Mucosa of stomach (tissue), 1 donor: ENCODE results near the gene RIMKLA.

Experiments used
- H3K27me3 ChIP-seq: one replicate; pipeline ENCODE4 v1.7.0; 2013; ENCODE audit warnings: mild to moderate bottlenecking, low read length; ENCODE audit not compliant: control insufficient read depth, insufficient read depth
- H3K36me3 ChIP-seq: one replicate; pipeline ENCODE4 v1.7.0; 2013; ENCODE audit warnings: low read length; ENCODE audit not compliant: control insufficient read depth, insufficient read depth
- H3K4me1 ChIP-seq: one replicate; pipeline ENCODE4 v1.7.0; 2013; ENCODE audit warnings: mild to moderate bottlenecking, low read length; ENCODE audit not compliant: control insufficient read depth, insufficient read depth
- H3K4me3 ChIP-seq: one replicate; pipeline ENCODE4 v1.7.0; 2013; ENCODE audit warnings: low read length
- H3K9ac ChIP-seq: one replicate; pipeline ENCODE4 v1.7.0; 2013; ENCODE audit warnings: mild to moderate bottlenecking, low read length, moderate library complexity
- H3K9me3 ChIP-seq: one replicate; pipeline ENCODE4 v1.7.0; 2013; ENCODE audit warnings: mild to moderate bottlenecking, low read length, moderate library complexity; ENCODE audit not compliant: control insufficient read depth
- donor health status: Pancreatic carcinoma.

Gene RIMKLA

DNA sequence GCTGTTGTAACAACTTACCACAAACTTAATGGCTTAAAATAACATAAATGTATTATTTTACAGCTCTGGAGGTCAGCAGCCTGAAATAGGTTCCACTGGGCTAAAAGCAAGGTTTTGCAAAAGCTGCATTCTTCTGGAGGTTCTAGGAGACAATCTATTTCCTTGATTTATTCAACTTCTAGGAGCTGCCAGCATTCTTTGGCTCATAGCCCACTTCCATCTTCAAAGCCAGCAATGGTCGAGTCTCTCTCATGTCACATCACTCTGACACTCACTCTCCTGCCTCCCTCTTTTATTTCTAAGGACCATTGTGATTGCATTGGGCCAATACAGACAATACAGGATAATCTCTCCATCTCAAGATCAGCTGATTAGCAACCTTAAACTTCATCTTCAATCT, 30.5 kb upstream of the RIMKLA start:
- H3K4me3 ChIP-seq = no peak overlapping the region
- H3K36me3 ChIP-seq = no peaks in the 10 kb centered on the region
- no peak overlapping the region for H3K9ac ChIP-seq
- H3K4me1 ChIP-seq = no peaks in the 10 kb centered on the region
- H3K27me3 ChIP-seq = no peaks in the 10 kb centered on the region
- no peaks in the 10 kb centered on the region for H3K9me3 ChIP-seq

DNA sequence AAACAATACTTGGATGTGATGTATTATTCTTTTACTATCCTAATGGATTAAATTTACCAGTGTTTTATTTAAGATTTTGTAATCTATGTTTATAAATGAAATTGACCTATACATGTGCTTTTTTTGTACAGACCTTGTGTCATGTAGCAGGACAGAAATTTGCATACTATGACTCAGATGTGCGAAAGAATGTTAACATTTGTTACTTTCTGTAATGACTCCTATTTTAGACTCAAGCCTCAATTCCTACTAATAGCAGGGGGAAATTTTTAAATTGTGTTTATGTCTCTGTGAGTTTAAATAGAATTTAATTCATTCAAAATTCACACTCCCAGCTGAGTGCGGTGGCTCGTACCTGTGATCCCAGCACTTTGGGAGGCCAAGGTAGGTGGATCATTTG, 21.8 kb upstream of the RIMKLA start:
- H3K27me3 ChIP-seq = no peaks in the 10 kb centered on the region
- no peaks in the 10 kb centered on the region for H3K4me1 ChIP-seq
- no peaks in the 10 kb centered on the region for H3K9me3 ChIP-seq
- H3K36me3 ChIP-seq = no peaks in the 10 kb centered on the region
- H3K9ac ChIP-seq = no peak overlapping the region
- H3K4me3 ChIP-seq = no peak overlapping the region

- no peak overlapping the region for H3K4me3 ChIP-seq
- no peaks in the 10 kb centered on the region for H3K4me1 ChIP-seq
- no peaks in the 10 kb centered on the region for H3K36me3 ChIP-seq
- no peak overlapping the region for H3K9ac ChIP-seq
- no peaks in the 10 kb centered on the region for H3K27me3 ChIP-seq
- no peaks in the 10 kb centered on the region for H3K9me3 ChIP-seq
Observed at GRCh38 chr1:42359466-42359865, 21.1 kb upstream of the RIMKLA start.

DNA sequence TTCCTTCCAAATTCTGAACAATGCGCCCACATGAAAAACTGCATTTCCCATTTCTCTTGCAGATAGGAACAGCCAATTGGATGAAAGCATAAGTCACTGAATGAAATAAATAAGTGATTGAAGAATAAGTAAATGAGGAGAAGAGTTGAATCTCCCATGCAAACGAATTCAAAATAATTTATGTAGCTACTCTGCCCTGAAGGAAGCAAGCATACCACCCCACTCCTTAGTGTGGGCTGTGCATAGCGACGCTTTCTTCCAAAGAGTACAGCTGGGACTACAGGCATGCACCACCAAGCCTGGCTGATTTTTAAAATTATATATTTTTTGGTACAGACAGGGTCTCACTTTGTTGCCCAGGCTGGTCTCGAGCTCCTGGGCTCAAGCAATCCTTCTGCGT, 16.5 kb upstream of the RIMKLA start:
- Histone ChIP-seq H3K9ac (no peak overlapping the region), H3K9me3 (no peaks in the 10 kb centered on the region), H3K27me3 (no peaks in the 10 kb centered on the region), H3K4me1 (no peaks in the 10 kb centered on the region), H3K4me3 (no peak overlapping the region), H3K36me3 (no peaks in the 10 kb centered on the region)

DNA sequence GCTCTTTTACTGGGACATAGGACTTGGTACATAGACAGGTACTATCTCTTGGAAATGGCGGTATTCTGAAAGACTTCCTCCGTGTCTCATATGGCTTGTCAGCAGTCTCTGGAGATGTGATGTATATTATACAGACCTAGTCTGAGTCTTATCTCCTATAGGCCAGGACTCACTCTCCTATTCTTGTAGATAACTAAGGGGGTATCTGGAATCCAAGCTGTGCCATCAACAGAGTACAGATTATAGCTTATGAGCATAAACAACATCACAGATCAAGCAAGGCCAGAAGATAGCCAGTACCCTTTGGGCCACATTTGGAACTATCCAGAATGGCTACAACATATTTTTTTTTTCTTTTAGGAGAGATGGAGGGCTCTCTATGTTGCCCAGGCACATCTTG, 16.1 kb upstream of the RIMKLA start:
- Histone ChIP-seq H3K9me3 (no peaks in the 10 kb centered on the region), H3K4me3 (no peak overlapping the region), H3K36me3 (no peaks in the 10 kb centered on the region), H3K9ac (no peak overlapping the region), H3K27me3 (no peaks in the 10 kb centered on the region), H3K4me1 (no peaks in the 10 kb centered on the region)

- H3K4me3 ChIP-seq = no peak overlapping the region
- no peaks in the 10 kb centered on the region for H3K27me3 ChIP-seq
- H3K4me1 ChIP-seq = no peaks in the 10 kb centered on the region
- H3K9me3 ChIP-seq = no peaks in the 10 kb centered on the region
- H3K36me3 ChIP-seq = no peaks in the 10 kb centered on the region
- no peak overlapping the region for H3K9ac ChIP-seq
Observed at GRCh38 chr1:42365118-42365517, 15.5 kb upstream of the RIMKLA start.

DNA sequence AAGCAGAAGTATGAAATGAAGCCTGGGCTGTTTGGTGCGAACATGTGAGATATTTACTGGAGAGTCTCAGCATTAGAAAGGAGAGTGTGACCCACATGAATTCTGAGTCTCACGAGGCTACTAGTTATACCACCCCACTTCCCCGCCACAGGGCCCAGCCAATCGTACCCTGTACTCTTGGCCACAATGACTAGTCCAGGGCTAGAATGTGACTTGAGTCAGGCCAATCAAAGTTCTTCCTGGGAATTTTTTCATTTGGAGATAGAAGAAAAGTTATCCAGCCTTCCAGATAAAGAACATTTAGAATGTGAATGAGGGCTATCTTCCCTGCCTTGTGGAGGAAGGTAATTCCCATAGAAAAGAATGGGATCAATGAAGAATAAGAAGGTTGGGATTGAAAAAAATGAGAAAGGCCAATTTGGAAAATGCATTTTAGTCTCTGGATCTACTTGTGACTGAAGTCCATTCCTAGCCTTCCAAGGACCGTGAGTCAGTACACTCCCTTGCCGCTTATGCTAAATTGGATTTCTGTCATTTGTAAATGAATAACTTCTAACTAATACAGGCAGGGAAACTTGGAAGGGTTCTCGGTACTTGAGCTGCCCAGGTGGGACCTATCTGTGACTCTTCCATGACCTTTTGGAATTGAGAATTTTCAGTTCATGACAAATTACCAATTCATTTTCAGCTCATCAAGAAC, 12.3 kb upstream of the RIMKLA start:
- Histone ChIP-seq H3K27me3 (no peaks in the 10 kb centered on the region), H3K9me3 (no peaks in the 10 kb centered on the region), H3K4me3 (no peak overlapping the region), H3K4me1 (no peaks in the 10 kb centered on the region), H3K9ac (no peak overlapping the region), H3K36me3 (no peaks in the 10 kb centered on the region)

GRCh38 chr1:42369471-42369870, 11.1 kb upstream of the RIMKLA start:
- H3K4me1 ChIP-seq = no peaks in the 10 kb centered on the region
- H3K27me3 ChIP-seq = no peaks in the 10 kb centered on the region
- no peaks in the 10 kb centered on the region for H3K9me3 ChIP-seq
- H3K4me3 ChIP-seq = no peak overlapping the region
- no peaks in the 10 kb centered on the region for H3K36me3 ChIP-seq
- H3K9ac ChIP-seq = no peak overlapping the region

DNA sequence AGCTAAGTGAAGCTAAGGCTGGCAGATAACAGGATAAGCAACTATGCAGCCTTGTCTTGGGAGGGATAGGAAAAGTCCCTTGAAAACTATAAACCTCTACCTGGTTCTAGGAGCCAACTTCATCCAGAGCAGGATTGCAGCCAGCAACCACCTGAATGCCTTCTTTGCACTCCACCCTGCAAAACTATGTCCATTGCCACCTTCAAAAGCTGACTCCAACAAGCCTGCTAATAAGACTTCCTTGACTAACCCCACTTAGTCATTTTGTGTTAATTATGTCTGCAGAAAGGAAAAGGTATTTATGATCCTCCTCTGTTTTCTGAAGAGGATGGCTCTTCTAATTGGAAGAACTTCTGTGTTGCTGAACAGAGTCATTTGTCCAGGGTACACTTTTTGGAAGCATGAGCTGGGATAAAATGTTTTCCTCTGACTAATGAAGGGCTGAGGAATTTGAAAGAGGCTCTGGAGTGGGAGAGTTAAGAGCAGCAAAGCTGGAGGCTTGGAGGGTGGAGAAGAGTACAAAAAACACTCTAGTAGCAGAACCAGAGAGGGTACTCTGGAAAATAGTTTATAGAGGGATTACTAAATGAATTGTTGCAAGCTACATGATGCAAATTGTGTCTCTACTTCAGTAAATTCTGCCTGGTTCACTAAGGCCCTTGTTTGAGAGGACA, 9.6 kb upstream of the RIMKLA start:
- Histone ChIP-seq H3K27me3 (no peaks in the 10 kb centered on the region), H3K9me3 (no peaks in the 10 kb centered on the region), H3K9ac (no peak overlapping the region), H3K4me3 (no peak overlapping the region), H3K4me1 (no peaks in the 10 kb centered on the region), H3K36me3 (no peaks in the 10 kb centered on the region)

DNA sequence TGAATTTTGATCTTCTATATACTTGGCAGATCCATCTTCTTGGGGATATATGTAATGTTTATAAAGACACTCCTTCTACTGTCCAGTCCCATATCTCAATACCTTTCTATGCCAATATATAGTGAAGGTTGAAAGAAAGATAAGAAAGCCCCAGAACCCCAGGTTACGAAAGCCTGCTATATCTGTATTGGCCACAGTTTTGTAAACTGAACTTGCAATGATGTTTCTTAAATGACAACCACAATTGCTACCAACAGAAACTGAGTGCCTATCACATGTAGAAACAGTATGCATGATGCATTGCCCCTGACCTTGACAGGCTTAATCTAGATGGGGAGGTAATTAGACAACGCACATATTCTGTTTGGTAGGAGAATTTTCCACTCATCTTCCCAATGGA, 7.8 kb upstream of the RIMKLA start:
- no peak overlapping the region for H3K9ac ChIP-seq
- no peaks in the 10 kb centered on the region for H3K36me3 ChIP-seq
- H3K27me3 ChIP-seq = no peaks in the 10 kb centered on the region
- H3K4me3 ChIP-seq = no peak overlapping the region
- H3K4me1 ChIP-seq = no peaks in the 10 kb centered on the region
- no peaks in the 10 kb centered on the region for H3K9me3 ChIP-seq

DNA sequence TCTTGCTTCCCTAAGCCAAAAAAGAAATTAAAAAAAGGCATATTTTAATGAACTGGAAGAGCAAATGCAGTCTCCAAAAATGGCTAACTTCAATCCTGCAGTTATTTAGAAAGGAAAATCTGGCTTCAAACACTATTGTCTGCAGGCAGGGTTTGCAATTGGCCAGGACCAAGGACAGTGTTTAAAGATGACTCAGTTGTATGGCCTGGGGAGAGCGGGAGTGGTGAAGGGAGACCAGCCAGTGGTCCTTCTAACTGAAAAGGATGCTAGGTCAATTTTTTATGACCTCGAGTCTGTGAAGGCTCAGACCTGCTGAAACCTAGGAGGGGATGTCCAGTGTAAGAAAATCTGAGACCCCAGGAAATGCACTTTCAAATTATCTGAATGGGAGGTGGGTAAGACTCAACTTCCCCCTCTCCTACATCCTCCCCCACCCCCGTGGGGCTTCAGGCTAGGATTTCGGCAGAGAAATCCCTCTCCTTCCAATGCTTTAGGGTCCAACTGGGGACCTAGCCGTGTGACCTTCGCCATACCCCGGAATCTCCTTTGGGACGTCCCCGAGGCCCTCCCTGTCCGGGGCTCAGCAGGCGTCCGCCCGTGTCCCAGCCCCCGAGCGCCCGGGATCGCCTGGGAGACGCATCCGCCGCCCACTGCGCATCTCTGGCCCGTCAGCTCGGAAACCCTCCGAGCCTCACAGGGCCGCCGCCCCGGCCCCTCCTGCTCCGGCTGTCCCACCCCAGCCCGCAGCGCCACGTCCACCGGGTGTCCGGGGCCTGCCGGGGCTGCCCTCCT, 602 bp upstream of the RIMKLA start:
- Histone ChIP-seq H3K9ac (peak overlapping the region; percentile 59), H3K9me3 (no peaks in the 10 kb centered on the region), H3K4me3 (peak overlapping the region; percentile 22), H3K27me3 (peaks cover 20% of the 10 kb centered on the region), H3K4me1 (peaks cover 4% of the 10 kb centered on the region), H3K36me3 (no peaks in the 10 kb centered on the region)

GRCh38 chr1:42381280-42381673, 685 bp downstream of the RIMKLA start:
- H3K9ac ChIP-seq = no peak overlapping the region
- peaks cover 20% of the 10 kb centered on the region for H3K27me3 ChIP-seq
- peaks cover 4% of the 10 kb centered on the region for H3K4me1 ChIP-seq
- no peaks in the 10 kb centered on the region for H3K9me3 ChIP-seq
- H3K36me3 ChIP-seq = no peaks in the 10 kb centered on the region
- H3K4me3 ChIP-seq = peak overlapping the region; percentile 46
